GM12872 (cell line): ENCODE results near the gene NEURL1.

Experiments
- CTCF ChIP-seq: IDR thresholded peaks from 3 replicates; pipeline ENCODE4 v1.5.1; 2011; ENCODE audit warnings: low read depth, mild to moderate bottlenecking, low read length, moderate library complexity; ENCODE audit not compliant: insufficient read depth

Gene NEURL1

GRCh38 chr10:103500481-103500880 is 7.0 kb downstream of the NEURL1 start:
- TF ChIP-seq CTCF, result no peak

GRCh38 chr10:103501186-103501585 is 7.7 kb downstream of the NEURL1 start:
- TF ChIP-seq CTCF, result no peak

- TF ChIP-seq CTCF, result no peak
Measured at GRCh38 chr10:103502849-103503660, 9.6 kb downstream of the NEURL1 start.

- no peak for TF ChIP-seq CTCF
Measured at GRCh38 chr10:103504181-103504783, 10.8 kb downstream of the NEURL1 start.

GRCh38 chr10:103506061-103506460 is 12.6 kb downstream of the NEURL1 start:
- no peak for TF ChIP-seq CTCF

GRCh38 chr10:103507235-103508191 is 14.0 kb downstream of the NEURL1 start:
- peak; percentile 25; the same call in 1 of the 3 replicates for TF ChIP-seq CTCF
